Fibroblast of pulmonary artery (primary cell): ENCODE measurements around the gene SOX3.

Source experiments
- DNase-seq: peaks from one replicate; pipeline ENCODE4 v3.0.0-alpha.2; 2010; ENCODE audit warnings: low read depth
- H3K4me3 ChIP-seq: replicated peaks from 2 replicates; pipeline ENCODE4 v1.5.1; 2011; ENCODE audit warnings: low read depth, mild to moderate bottlenecking, control low read depth, low read length, moderate library complexity
- CTCF ChIP-seq: IDR thresholded peaks from 2 replicates; pipeline ENCODE4 v1.5.1; 2011; ENCODE audit warnings: mild to moderate bottlenecking, control low read depth, low read length, inconsistent platforms; ENCODE audit errors: missing control alignments

Gene SOX3

GRCh38 chrX:140501321-140501720 lies 3.5 kb downstream of the SOX3 start:
- no peak for DNase-seq
- no peak for TF ChIP-seq CTCF
- H3K4me3 ChIP-seq: no peak overlapping the region

GRCh38 chrX:140500441-140500840 lies 4.4 kb downstream of the SOX3 start:
- H3K4me3 ChIP-seq: no peak overlapping the region
- no peak for DNase-seq
- TF ChIP-seq CTCF: no peak

DNA sequence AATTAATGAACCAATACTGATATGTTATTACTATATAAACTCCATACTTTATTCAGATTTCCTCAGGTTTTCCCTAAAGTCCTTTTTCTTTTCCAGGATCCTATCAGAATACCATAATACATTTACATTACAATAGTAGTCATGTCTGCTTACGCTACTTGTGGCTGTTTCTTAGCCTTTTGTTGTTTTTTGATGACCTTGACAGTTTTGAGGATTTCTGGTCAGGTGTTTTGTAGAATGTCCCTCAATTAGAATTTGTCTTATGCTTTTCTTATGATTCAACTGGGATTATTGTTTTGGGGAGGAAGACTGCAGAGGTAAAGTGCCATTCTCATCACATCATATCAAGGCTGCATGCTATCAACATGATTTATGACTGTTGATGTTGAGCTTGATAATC lies 9.1 kb downstream of the SOX3 start:
- TF ChIP-seq CTCF: no peak
- H3K4me3 ChIP-seq: no peak overlapping the region
- no peak for DNase-seq

GRCh38 chrX:140492066-140492994 lies 12.5 kb downstream of the SOX3 start:
- TF ChIP-seq CTCF: no peak
- no peak overlapping the region for H3K4me3 ChIP-seq
- DNase-seq: no peak

GRCh38 chrX:140480765-140481164 lies 24.1 kb downstream of the SOX3 start:
- no peak overlapping the region for H3K4me3 ChIP-seq
- DNase-seq: no peak
- no peak for TF ChIP-seq CTCF

DNA sequence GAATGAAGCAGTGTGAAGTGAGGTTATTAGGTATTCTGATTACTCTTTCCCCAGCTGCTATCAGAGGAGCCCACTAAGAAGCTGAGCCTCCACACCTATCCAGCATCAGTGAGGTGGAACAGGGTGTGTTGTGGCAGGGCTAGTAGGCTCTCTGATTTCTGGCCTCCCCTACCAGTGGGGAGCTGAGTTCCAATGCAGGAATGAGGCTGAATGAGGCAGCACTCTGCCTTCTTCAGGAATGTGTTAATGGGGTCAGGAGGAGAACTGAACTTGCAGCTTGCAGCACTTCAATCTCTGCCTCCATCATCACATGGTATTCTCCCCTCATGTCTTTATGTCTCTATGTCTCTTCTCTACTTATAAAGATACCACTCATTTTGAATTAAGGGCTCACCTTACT lies 26.9 kb downstream of the SOX3 start:
- no peak overlapping the region for H3K4me3 ChIP-seq
- TF ChIP-seq CTCF: no peak
- DNase-seq: no peak

GRCh38 chrX:140475025-140475424 lies 29.8 kb downstream of the SOX3 start:
- TF ChIP-seq CTCF: no peak
- DNase-seq: no peak

More at GRCh38 chrX:140475025-140475424, 29.8 kb downstream of the SOX3 start:
- H3K4me3 ChIP-seq: no peak overlapping the region
